SU-DHL-6 (cell line): Measurements from ENCODE around the gene CERS6.

Experiments used
- H2AFZ ChIP-seq: fragments of 200-600 bp; sonication (generic); 2 replicates; pipeline ENCODE4 v1.6.1; 2014; ENCODE audit warnings: low read depth, mild to moderate bottlenecking, moderate library complexity, mixed read lengths, antibody characterized with exemption, low read length; ENCODE audit not compliant: severe bottlenecking
- H3F3A ChIP-seq: fragments of 200-600 bp; shearing (Covaris generic); 2 replicates; pipeline ENCODE4 v1.6.0; 2016; ENCODE audit warnings: antibody characterized with exemption, mild to moderate bottlenecking; ENCODE audit not compliant: insufficient read depth
- H3K27ac ChIP-seq: fragments of 200-600 bp; sonication (generic); 2 replicates; pipeline ENCODE4 v1.5.1; 2016; ENCODE audit warnings: low read depth, mild to moderate bottlenecking, low read length, moderate library complexity, mixed read lengths
- H3K27me3 ChIP-seq: fragments of 200-600 bp; sonication (generic), shearing (Covaris generic); 2 replicates; pipeline ENCODE4 v1.6.0; 2014; ENCODE audit warnings: mild to moderate bottlenecking, low read length
- H3K36me3 ChIP-seq: fragments of 200-600 bp; sonication (generic); 2 replicates; pipeline ENCODE4 v1.6.1; 2014; ENCODE audit warnings: mild to moderate bottlenecking, low read length, mixed read lengths
- H3K4me2 ChIP-seq: fragments of 300-600, 200-600 bp; shearing (Covaris generic), sonication (generic); 2 replicates; pipeline ENCODE4 v1.6.0; 2014; ENCODE audit warnings: low read length, low read depth, mild to moderate bottlenecking; ENCODE audit not compliant: poor library complexity, severe bottlenecking
- H3K4me3 ChIP-seq: fragments of 200-600 bp; sonication (generic); 2 replicates; pipeline ENCODE4 v1.5.1; 2014; ENCODE audit warnings: antibody characterized with exemption, low read length, mild to moderate bottlenecking, mixed read lengths; ENCODE audit not compliant: insufficient read depth, poor library complexity, severe bottlenecking
- H3K79me2 ChIP-seq: fragments of 200-600 bp; sonication (generic); 2 replicates; pipeline ENCODE4 v1.6.1; 2014; ENCODE audit warnings: mild to moderate bottlenecking, low read length, moderate library complexity; ENCODE audit not compliant: insufficient read depth
- H3K9ac ChIP-seq: fragments of 200-600 bp; sonication (generic); 2 replicates; pipeline ENCODE4 v1.7.0; 2014; ENCODE audit warnings: mild to moderate bottlenecking, low read length
- H3K9me2 ChIP-seq: fragments of 200-600 bp; sonication (generic); replicated peaks from 2 replicates; pipeline ENCODE4 v1.6.1; 2014; ENCODE audit warnings: low read length; ENCODE audit not compliant: insufficient read depth
- H3K9me3 ChIP-seq: fragments of 200-600 bp; sonication (generic); 2 replicates; pipeline ENCODE4 v1.6.1; 2014; ENCODE audit warnings: low read length, mixed read lengths; ENCODE audit not compliant: insufficient read depth
- H4K20me1 ChIP-seq: fragments of 200-600 bp; sonication (generic); 2 replicates; pipeline ENCODE4 v1.6.1; 2014; ENCODE audit warnings: low read depth, mild to moderate bottlenecking, antibody characterized with exemption, low read length, moderate library complexity, mixed read lengths
- EZH2phosphoT487 ChIP-seq: fragments of 200-600 bp; sonication (generic), shearing (Covaris generic); conservative IDR thresholded peaks from 2 replicates; pipeline ENCODE4 v1.6.1; 2018; ENCODE audit warnings: mild to moderate bottlenecking, antibody characterized with exemption, low read length, moderate library complexity, mixed read lengths
- TF ChIP-seq, protein P1 (sequence below): fragments of 200-600 bp; sonication (generic); IDR thresholded peaks from one replicate; pipeline ENCODE4 v1.5.1; 2017; ENCODE audit warnings: antibody characterized with exemption, mild to moderate bottlenecking, low read length, moderate library complexity; ENCODE audit not compliant: insufficient read depth, poor library complexity, severe bottlenecking

Gene CERS6

GRCh38 chr2:168466190-168466737 is 10.2 kb downstream of the CERS6 start:
- no peak overlapping the region for H3K27ac ChIP-seq
- H3K4me2 ChIP-seq = no peak overlapping the region

DNA sequence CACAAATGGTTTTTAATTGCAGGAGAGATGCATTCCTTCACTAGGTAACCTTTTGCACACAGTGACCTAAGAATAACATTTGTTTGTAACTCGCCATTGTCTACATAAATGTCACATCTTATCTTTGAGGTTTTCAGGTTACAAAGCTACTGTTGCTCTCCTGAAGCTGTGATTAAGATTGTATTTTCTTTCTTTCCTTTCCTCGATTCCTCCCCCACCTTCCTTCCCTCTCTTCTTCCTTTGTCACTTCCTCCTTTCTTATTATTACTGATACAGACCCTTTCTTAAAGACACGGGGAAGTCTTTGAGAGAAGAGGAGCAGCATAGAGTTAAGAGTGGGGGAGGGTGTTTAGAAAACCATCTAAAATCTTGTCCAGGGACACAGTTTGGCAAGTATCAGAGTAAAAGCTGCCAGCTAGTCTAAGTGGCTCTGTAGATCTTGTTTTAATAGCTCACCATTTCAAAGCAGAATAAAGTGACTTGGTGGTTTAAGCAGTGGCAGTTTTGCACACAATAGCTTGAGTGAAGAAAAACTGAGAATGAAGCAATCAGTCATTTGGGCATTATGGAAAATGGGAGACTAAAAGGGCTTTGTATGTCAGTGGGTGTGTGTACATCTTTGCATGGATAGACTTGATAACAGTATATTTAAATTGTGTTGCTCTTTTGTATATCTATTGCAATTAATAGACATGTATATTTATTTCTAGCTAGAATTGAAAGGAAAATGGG is 10.9 kb downstream of the CERS6 start:
- Histone ChIP-seq H3K79me2 (no peaks in the 10 kb centered on the region), H3K9ac (no peak overlapping the region), H3K27me3 (no peaks in the 10 kb centered on the region), H3K36me3 (no peaks in the 10 kb centered on the region), H3K9me2 (no peaks in the 10 kb centered on the region), H3F3A (no peaks in the 10 kb centered on the region), H3K9me3 (no peaks in the 10 kb centered on the region), H3K27ac (no peak overlapping the region), H4K20me1 (no peaks in the 10 kb centered on the region), H2AFZ (no peak overlapping the region), H3K4me3 (no peak overlapping the region), H3K4me2 (no peak overlapping the region)
- TF ChIP-seq, protein P1, sequence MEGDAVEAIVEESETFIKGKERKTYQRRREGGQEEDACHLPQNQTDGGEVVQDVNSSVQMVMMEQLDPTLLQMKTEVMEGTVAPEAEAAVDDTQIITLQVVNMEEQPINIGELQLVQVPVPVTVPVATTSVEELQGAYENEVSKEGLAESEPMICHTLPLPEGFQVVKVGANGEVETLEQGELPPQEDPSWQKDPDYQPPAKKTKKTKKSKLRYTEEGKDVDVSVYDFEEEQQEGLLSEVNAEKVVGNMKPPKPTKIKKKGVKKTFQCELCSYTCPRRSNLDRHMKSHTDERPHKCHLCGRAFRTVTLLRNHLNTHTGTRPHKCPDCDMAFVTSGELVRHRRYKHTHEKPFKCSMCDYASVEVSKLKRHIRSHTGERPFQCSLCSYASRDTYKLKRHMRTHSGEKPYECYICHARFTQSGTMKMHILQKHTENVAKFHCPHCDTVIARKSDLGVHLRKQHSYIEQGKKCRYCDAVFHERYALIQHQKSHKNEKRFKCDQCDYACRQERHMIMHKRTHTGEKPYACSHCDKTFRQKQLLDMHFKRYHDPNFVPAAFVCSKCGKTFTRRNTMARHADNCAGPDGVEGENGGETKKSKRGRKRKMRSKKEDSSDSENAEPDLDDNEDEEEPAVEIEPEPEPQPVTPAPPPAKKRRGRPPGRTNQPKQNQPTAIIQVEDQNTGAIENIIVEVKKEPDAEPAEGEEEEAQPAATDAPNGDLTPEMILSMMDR = no peak
- TF ChIP-seq EZH2phosphoT487 = no peak

More at GRCh38 chr2:168466190-168466737, 10.2 kb downstream of the CERS6 start:
- H4K20me1 ChIP-seq = no peaks in the 10 kb centered on the region
- TF ChIP-seq, protein P1 = no peak
- no peak for TF ChIP-seq EZH2phosphoT487
- no peak overlapping the region for H2AFZ ChIP-seq
- H3K9me2 ChIP-seq = no peaks in the 10 kb centered on the region
- H3K79me2 ChIP-seq = no peaks in the 10 kb centered on the region
- no peaks in the 10 kb centered on the region for H3K9me3 ChIP-seq
- no peak overlapping the region for H3K9ac ChIP-seq
- H3K27me3 ChIP-seq = no peaks in the 10 kb centered on the region
- no peaks in the 10 kb centered on the region for H3F3A ChIP-seq
- H3K36me3 ChIP-seq = no peaks in the 10 kb centered on the region
- H3K4me3 ChIP-seq = no peak overlapping the region

GRCh38 chr2:168467729-168468128 is 11.7 kb downstream of the CERS6 start:
- no peaks in the 10 kb centered on the region for H3K27me3 ChIP-seq
- H3F3A ChIP-seq = no peaks in the 10 kb centered on the region
- no peaks in the 10 kb centered on the region for H4K20me1 ChIP-seq
- TF ChIP-seq, protein P1 = no peak
- no peak for TF ChIP-seq EZH2phosphoT487
- no peaks in the 10 kb centered on the region for H3K79me2 ChIP-seq
- no peak overlapping the region for H3K4me3 ChIP-seq
- no peaks in the 10 kb centered on the region for H3K9me2 ChIP-seq
- H3K4me2 ChIP-seq = no peak overlapping the region
- no peak overlapping the region for H3K27ac ChIP-seq
- H3K9ac ChIP-seq = no peak overlapping the region
- H3K36me3 ChIP-seq = no peaks in the 10 kb centered on the region
- no peak overlapping the region for H2AFZ ChIP-seq
- no peaks in the 10 kb centered on the region for H3K9me3 ChIP-seq
